Stimulated activated memory B cell treated with anti-CD40 and anti-IgM and Interleukin-4, amounts not matched to agents 10 μg/mL and 1 μg/mL and 100 μg/mL, for 72 hours (primary cell): ENCODE data around the gene GATB.

ENCODE experiments used
- ATAC-seq: fragments of 150-1000 bp; cut with Tn5 transposase; 2 replicates; pipeline ENCODE4 v1.10.0; 2021
- H3K27ac Mint-ChIP-seq: one replicate; pipeline ENCODE4 v1.8.0; 2022; ENCODE audit warnings: mild to moderate bottlenecking, mixed read lengths
- H3K27me3 Mint-ChIP-seq: one replicate; pipeline ENCODE4 v1.8.0; 2022; ENCODE audit warnings: mixed read lengths
- H3K36me3 Mint-ChIP-seq: one replicate; pipeline ENCODE4 v1.8.0; 2022; ENCODE audit warnings: mixed read lengths
- H3K4me1 Mint-ChIP-seq: one replicate; pipeline ENCODE4 v1.8.0; 2022; ENCODE audit warnings: mixed read lengths
- H3K4me3 Mint-ChIP-seq: one replicate; pipeline ENCODE4 v1.8.0; 2022; ENCODE audit warnings: mild to moderate bottlenecking, moderate library complexity, mixed read lengths
- H3K9me3 Mint-ChIP-seq: one replicate; pipeline ENCODE4 v1.8.0; 2022; ENCODE audit warnings: mixed read lengths

The GATB gene

GRCh38 chr4:151703401-151703800 is 57.4 kb downstream of the GATB start:
- H3K36me3 Mint-ChIP-seq, result peaks cover 89% of the 10 kb centered on the region
- ATAC-seq, result no peak
- H3K4me3 Mint-ChIP-seq, result no peak overlapping the region
- H3K27ac Mint-ChIP-seq, result no peak overlapping the region
- H3K27me3 Mint-ChIP-seq, result no peaks in the 10 kb centered on the region
- H3K9me3 Mint-ChIP-seq, result no peaks in the 10 kb centered on the region
- H3K4me1 Mint-ChIP-seq, result no peaks in the 10 kb centered on the region

- H3K36me3 Mint-ChIP-seq, result peaks cover 88% of the 10 kb centered on the region
- no peaks in the 10 kb centered on the region for H3K4me1 Mint-ChIP-seq
- H3K9me3 Mint-ChIP-seq, result peaks cover 1% of the 10 kb centered on the region
- no peaks in the 10 kb centered on the region for H3K27me3 Mint-ChIP-seq
- no peak overlapping the region for H3K27ac Mint-ChIP-seq
- ATAC-seq, result no peak
- no peak overlapping the region for H3K4me3 Mint-ChIP-seq
Observed at GRCh38 chr4:151702256-151702655, 58.6 kb downstream of the GATB start.

- no peak for ATAC-seq
- H3K27ac Mint-ChIP-seq, result no peak overlapping the region
Observed at GRCh38 chr4:151700566-151701316, 60.1 kb downstream of the GATB start.

GRCh38 chr4:151698213-151698612 is 62.6 kb downstream of the GATB start:
- H3K4me3 Mint-ChIP-seq, result no peak overlapping the region
- no peaks in the 10 kb centered on the region for H3K27me3 Mint-ChIP-seq
- H3K36me3 Mint-ChIP-seq, result peaks cover 71% of the 10 kb centered on the region
- ATAC-seq, result no peak
- H3K9me3 Mint-ChIP-seq, result peaks cover 3% of the 10 kb centered on the region
- H3K27ac Mint-ChIP-seq, result no peak overlapping the region
- no peaks in the 10 kb centered on the region for H3K4me1 Mint-ChIP-seq

More at GRCh38 chr4:151700566-151701316, 60.1 kb downstream of the GATB start:
- no peaks in the 10 kb centered on the region for H3K4me1 Mint-ChIP-seq
- no peak overlapping the region for H3K4me3 Mint-ChIP-seq
- H3K27me3 Mint-ChIP-seq, result no peaks in the 10 kb centered on the region
- peaks cover 86% of the 10 kb centered on the region for H3K36me3 Mint-ChIP-seq
- peaks cover 3% of the 10 kb centered on the region for H3K9me3 Mint-ChIP-seq

GRCh38 chr4:151694961-151695720 is 65.7 kb downstream of the GATB start:
- peaks cover 41% of the 10 kb centered on the region for H3K36me3 Mint-ChIP-seq
- H3K27me3 Mint-ChIP-seq, result no peaks in the 10 kb centered on the region
- ATAC-seq, result no peak
- peaks cover 3% of the 10 kb centered on the region for H3K9me3 Mint-ChIP-seq
- no peak overlapping the region for H3K4me3 Mint-ChIP-seq
- no peaks in the 10 kb centered on the region for H3K4me1 Mint-ChIP-seq
- no peak overlapping the region for H3K27ac Mint-ChIP-seq

- peaks cover 34% of the 10 kb centered on the region for H3K36me3 Mint-ChIP-seq
- H3K27me3 Mint-ChIP-seq, result no peaks in the 10 kb centered on the region
- no peak for ATAC-seq
- no peak overlapping the region for H3K4me3 Mint-ChIP-seq
- H3K27ac Mint-ChIP-seq, result no peak overlapping the region
- H3K4me1 Mint-ChIP-seq, result no peaks in the 10 kb centered on the region
- peaks cover 3% of the 10 kb centered on the region for H3K9me3 Mint-ChIP-seq
Observed at GRCh38 chr4:151692821-151693673, 67.8 kb downstream of the GATB start.

GRCh38 chr4:151692443-151692782 is 68.4 kb downstream of the GATB start:
- Mint-ChIP-seq H3K27ac (no peak overlapping the region), H3K36me3 (peaks cover 35% of the 10 kb centered on the region), H3K4me1 (no peaks in the 10 kb centered on the region), H3K27me3 (no peaks in the 10 kb centered on the region), H3K4me3 (no peak overlapping the region), H3K9me3 (peaks cover 3% of the 10 kb centered on the region)
- no peak for ATAC-seq

- ATAC-seq, result no peak
- H3K4me3 Mint-ChIP-seq, result no peak overlapping the region
- no peaks in the 10 kb centered on the region for H3K9me3 Mint-ChIP-seq
- no peak overlapping the region for H3K27ac Mint-ChIP-seq
- peaks cover 36% of the 10 kb centered on the region for H3K36me3 Mint-ChIP-seq
- H3K27me3 Mint-ChIP-seq, result no peaks in the 10 kb centered on the region
- no peaks in the 10 kb centered on the region for H3K4me1 Mint-ChIP-seq
Observed at GRCh38 chr4:151691639-151692442, 69.0 kb downstream of the GATB start.

- Mint-ChIP-seq H3K27ac (no peak overlapping the region), H3K4me1 (no peaks in the 10 kb centered on the region), H3K9me3 (no peaks in the 10 kb centered on the region), H3K4me3 (no peak overlapping the region), H3K36me3 (peaks cover 36% of the 10 kb centered on the region), H3K27me3 (no peaks in the 10 kb centered on the region)
- ATAC-seq, result no peak
Observed at GRCh38 chr4:151690876-151691275, 69.9 kb downstream of the GATB start.

GRCh38 chr4:151690164-151690870 is 70.5 kb downstream of the GATB start:
- Mint-ChIP-seq H3K27ac (no peak overlapping the region), H3K27me3 (no peaks in the 10 kb centered on the region), H3K36me3 (peaks cover 36% of the 10 kb centered on the region), H3K9me3 (no peaks in the 10 kb centered on the region), H3K4me1 (no peaks in the 10 kb centered on the region), H3K4me3 (no peak overlapping the region)
- no peak for ATAC-seq

GRCh38 chr4:151689211-151689991 is 71.4 kb downstream of the GATB start:
- Mint-ChIP-seq H3K9me3 (no peaks in the 10 kb centered on the region), H3K4me3 (no peak overlapping the region), H3K27ac (no peak overlapping the region), H3K27me3 (no peaks in the 10 kb centered on the region), H3K36me3 (peaks cover 36% of the 10 kb centered on the region), H3K4me1 (no peaks in the 10 kb centered on the region)
- ATAC-seq, result no peak

GRCh38 chr4:151688785-151689043 is 72.1 kb downstream of the GATB start:
- Mint-ChIP-seq H3K27me3 (no peaks in the 10 kb centered on the region), H3K4me3 (no peak overlapping the region), H3K9me3 (no peaks in the 10 kb centered on the region), H3K4me1 (no peaks in the 10 kb centered on the region), H3K36me3 (peaks cover 42% of the 10 kb centered on the region), H3K27ac (no peak overlapping the region)
- ATAC-seq, result no peak

GRCh38 chr4:151688003-151688784 is 72.6 kb downstream of the GATB start:
- peaks cover 47% of the 10 kb centered on the region for H3K36me3 Mint-ChIP-seq
- H3K27me3 Mint-ChIP-seq, result no peaks in the 10 kb centered on the region
- no peaks in the 10 kb centered on the region for H3K4me1 Mint-ChIP-seq
- no peak for ATAC-seq
- no peak overlapping the region for H3K4me3 Mint-ChIP-seq
- H3K9me3 Mint-ChIP-seq, result no peaks in the 10 kb centered on the region
- no peak overlapping the region for H3K27ac Mint-ChIP-seq
